Measurements from ENCODE around the gene PTPN4.

The PTPN4 gene

DNA sequence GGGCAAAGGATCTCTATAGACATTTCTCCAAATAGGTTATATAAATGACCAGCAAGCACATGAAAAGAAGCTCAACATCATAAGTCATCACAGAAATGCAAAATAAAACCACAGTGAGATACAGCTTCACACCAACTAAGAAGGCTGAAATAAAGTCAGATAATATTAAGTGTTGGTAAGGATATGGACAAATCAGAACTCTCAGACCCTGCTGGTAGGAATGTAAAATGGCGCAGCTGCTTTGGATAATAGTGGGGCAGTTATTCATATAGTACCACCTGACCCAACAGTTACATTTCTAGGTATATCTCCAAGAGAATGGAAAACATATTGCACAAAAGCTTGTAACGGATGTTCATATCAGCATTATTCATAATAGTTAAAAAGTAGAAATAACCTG is 267.2 kb downstream of the PTPN4 start:
- DNase-seq, result no peak

DNA sequence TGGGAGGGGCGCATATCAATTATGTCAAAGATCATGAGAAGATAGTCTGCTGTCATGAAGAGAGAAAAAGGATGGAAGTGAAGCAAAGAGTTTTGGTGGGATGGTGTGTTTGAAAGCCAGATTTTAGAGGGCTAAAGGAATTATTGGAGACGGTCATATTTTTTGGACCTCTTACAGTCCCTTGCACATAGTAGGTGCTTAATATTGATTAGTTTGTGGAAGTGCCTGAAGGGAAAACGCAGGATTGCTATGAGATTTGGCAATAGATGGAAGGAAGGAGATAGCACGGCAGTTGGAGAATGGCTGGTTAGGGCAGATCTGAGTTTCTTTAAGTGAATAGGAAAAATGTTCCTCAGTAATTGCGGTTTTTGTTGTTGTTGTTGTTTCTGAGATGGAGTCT is 269.1 kb downstream of the PTPN4 start:
- no peak for DNase-seq

DNA sequence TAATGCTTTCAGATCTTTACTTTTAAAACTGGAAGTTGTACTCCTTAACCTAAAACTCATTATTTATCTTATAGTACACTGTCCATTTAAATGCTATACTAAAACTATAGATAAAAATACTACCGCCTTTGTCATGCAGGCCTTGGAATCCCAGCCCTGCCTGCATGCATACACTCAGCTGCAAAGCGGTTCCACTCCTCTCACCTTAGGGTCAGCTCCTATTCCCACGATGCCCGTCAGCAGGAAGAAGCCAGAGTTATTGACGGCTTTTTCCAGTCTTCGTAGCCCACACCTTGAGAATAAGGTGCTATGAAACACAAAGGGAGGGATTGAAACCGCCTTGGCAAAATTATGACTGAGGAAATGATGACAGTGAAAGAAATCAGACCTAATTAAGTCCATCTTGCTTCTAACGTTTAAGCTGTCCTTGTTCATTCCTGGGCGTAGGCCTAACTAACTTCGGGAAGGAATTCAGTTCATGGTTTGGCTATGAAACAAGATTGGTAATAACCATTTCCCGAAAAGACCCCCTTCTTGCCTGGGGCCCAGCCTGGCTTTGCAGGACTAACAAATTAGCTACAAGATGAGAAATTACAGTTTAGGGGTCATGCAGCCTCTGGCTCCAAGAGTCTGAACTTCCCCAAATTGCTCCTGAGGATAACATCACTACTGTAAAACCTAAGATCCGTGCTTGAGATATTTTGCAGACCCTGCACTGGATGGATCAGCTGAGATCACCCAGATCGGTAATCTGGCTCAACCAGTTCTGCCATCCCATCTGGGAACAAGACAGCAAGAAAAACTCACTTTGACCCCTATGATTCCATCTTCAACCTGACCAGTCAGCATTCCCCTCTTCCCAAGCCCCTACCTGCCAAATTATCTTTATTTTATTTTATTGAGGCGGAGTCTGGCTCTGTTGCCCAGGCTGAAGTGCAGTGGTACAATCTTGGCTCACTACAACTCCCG is 270.2 kb downstream of the PTPN4 start:
- DNase-seq, result no peak

- no peak for DNase-seq
These were observed 272.6 kb downstream of the PTPN4 start for GRCh38 chr2:120032297-120032696.
